ENCODE data around the gene DCAF12. TPM values are rescaled to one million over a fixed set of nuclear protein-coding genes. Genes with fewer than 3 reads are reported as not detected.
A peak's percentile ranks its signal among the peaks of the same experiment; 100 is the strongest.

DCAF12 gene
- total and polyA plus RNA-seq, 2 of the 13 experiments (the other 11 are each of a cell fraction or from before 2014, with no cell fraction given): 26.8 to 37.4 TPM

GRCh38 chr9:34048727-34049629 is 77.5 kb downstream of the DCAF12 start, which contains the start of gene UBAP2 (continued):
- no peak for TF ChIP-seq GPBP1L1 (CRISPR knock-in tag; IDR thresholded peaks at IDR 0.05)
- TF ChIP-seq MAFG (CRISPR knock-in tag; IDR thresholded peaks at IDR 0.05): no peak
- TF ChIP-seq, protein P1, sequence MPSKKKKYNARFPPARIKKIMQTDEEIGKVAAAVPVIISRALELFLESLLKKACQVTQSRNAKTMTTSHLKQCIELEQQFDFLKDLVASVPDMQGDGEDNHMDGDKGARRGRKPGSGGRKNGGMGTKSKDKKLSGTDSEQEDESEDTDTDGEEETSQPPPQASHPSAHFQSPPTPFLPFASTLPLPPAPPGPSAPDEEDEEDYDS (CRISPR knock-in tag; IDR thresholded peaks at IDR 0.05): peak; percentile 53; the same call in 1 of the 2 replicates
- 0 out of 2 replicates have a peak, but pooled peaks have one; percentile 16 for TF ChIP-seq ZFP1 (CRISPR knock-in tag; IDR thresholded peaks at IDR 0.05)
- peak; percentile 49; the same call in 1 of the 2 replicates for TF ChIP-seq MIXL1 (CRISPR knock-in tag; IDR thresholded peaks at IDR 0.05)
- TF ChIP-seq, protein P2, sequence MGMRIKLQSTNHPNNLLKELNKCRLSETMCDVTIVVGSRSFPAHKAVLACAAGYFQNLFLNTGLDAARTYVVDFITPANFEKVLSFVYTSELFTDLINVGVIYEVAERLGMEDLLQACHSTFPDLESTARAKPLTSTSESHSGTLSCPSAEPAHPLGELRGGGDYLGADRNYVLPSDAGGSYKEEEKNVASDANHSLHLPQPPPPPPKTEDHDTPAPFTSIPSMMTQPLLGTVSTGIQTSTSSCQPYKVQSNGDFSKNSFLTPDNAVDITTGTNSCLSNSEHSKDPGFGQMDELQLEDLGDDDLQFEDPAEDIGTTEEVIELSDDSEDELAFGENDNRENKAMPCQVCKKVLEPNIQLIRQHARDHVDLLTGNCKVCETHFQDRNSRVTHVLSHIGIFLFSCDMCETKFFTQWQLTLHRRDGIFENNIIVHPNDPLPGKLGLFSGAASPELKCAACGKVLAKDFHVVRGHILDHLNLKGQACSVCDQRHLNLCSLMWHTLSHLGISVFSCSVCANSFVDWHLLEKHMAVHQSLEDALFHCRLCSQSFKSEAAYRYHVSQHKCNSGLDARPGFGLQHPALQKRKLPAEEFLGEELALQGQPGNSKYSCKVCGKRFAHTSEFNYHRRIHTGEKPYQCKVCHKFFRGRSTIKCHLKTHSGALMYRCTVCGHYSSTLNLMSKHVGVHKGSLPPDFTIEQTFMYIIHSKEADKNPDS (CRISPR knock-in tag; IDR thresholded peaks at IDR 0.05): peak; percentile 85
- TF ChIP-seq HMG20B (CRISPR knock-in tag; conservative IDR thresholded peaks at IDR 0.05): 0 out of 2 replicates have a peak, but pooled peaks have one; percentile 38
- TF ChIP-seq REPIN1 (CRISPR knock-in tag; IDR thresholded peaks at IDR 0.05; ENCODE audit: borderline replicate concordance, low read depth): peak; percentile 92
- no peak for TF ChIP-seq ZNF75D (CRISPR knock-in tag; IDR thresholded peaks at IDR 0.05; ENCODE audit: borderline replicate concordance)
- peak; percentile 76; the same call in 1 of the 2 replicates for TF ChIP-seq ATF7-NPFF (CRISPR knock-in tag; IDR thresholded peaks at IDR 0.05; ENCODE audit: low read depth)
- TF ChIP-seq ELF3 (CRISPR knock-in tag; IDR thresholded peaks at IDR 0.05): peak; percentile 39; the same call in 1 of the 2 replicates
- TF ChIP-seq ZNF232 (CRISPR knock-in tag; IDR thresholded peaks at IDR 0.05; ENCODE audit: borderline replicate concordance): peak; percentile 79
- TF ChIP-seq TCF7L2 (IDR thresholded peaks at IDR 0.05; ENCODE audit: low read depth, low read length): no peak
- no peak for TF ChIP-seq ZFP36L1 (CRISPR knock-in tag; IDR thresholded peaks at IDR 0.05)
- TF ChIP-seq ZBTB3 (CRISPR knock-in tag; IDR thresholded peaks at IDR 0.05; ENCODE audit: borderline replicate concordance, low read depth): peak; percentile 86; the same call in 1 of the 2 replicates
- peak; percentile 36; the same call in 1 of the 2 replicates for TF ChIP-seq KDM6A (CRISPR knock-in tag; IDR thresholded peaks at IDR 0.05; ENCODE audit: low read depth)
- TF ChIP-seq ZFP36 (IDR thresholded peaks at IDR 0.05; ENCODE audit: borderline replicate concordance, low read depth, low read length, partially characterized antibody): no peak
- 0 out of 2 replicates have a peak, but pooled peaks have one; percentile 86 for TF ChIP-seq IRX3 (CRISPR knock-in tag; IDR thresholded peaks at IDR 0.05; ENCODE audit: borderline replicate concordance, low read depth)
- peak; percentile 83 for TF ChIP-seq TOPORS (CRISPR knock-in tag; IDR thresholded peaks at IDR 0.05)
- TF ChIP-seq AGO2 (optimal IDR thresholded peaks at IDR 0.05; ENCODE audit: low read depth, low read length): peak; percentile 72
- TF ChIP-seq ZXDC (CRISPR knock-in tag; IDR thresholded peaks at IDR 0.05): peak; percentile 72; the same call in 1 of the 2 replicates
- peak; percentile 91 for TF ChIP-seq NR2C2 (CRISPR knock-in tag; IDR thresholded peaks at IDR 0.05; ENCODE audit: borderline replicate concordance)
- TF ChIP-seq RAD51 (IDR thresholded peaks at IDR 0.05; ENCODE audit: borderline replicate concordance): peak; percentile 96
